GM12873 (cell line): Measurements from ENCODE around the gene PI4KA.
A peak's percentile ranks its signal among the peaks of the same experiment; 100 is the strongest.

Source experiments
- TF ChIP-seq, protein P1 (sequence below): IDR thresholded peaks from 2 replicates; pipeline ENCODE4 v1.5.1; 2012; ENCODE audit warnings: low read depth, mild to moderate bottlenecking, moderate library complexity, low read length, control low read depth; ENCODE audit not compliant: insufficient read depth; ENCODE audit errors: missing control alignments

Gene PI4KA

DNA sequence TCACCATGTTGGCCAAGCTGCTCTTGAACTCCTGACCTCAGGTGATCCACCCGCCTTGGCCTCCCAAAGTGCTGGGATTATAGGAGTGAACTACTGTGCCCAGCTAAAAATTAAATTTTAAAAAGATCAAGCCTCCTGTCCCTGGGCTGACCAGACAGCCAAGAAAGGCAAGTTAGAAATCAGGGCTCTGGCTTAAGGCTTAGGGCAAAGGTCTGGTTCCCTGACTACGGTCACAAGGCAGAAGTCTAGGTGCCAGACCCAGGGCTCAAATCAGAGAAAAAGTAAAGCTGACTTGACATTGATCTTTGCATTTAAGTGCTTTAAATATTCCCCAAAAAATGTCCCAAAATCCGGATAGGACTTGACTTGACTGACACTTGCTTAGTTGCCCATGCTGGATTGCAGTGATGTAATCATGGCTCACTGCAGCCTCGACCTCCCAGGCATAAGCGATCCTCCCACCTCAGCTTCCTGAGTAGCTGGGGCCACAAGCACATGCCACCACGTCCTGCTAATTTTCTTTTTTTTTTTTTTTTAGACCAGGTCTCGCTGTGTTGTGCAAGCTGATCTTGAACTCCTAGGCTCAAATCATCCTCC, 41.3 kb upstream of the PI4KA start:
- TF ChIP-seq, protein P1, sequence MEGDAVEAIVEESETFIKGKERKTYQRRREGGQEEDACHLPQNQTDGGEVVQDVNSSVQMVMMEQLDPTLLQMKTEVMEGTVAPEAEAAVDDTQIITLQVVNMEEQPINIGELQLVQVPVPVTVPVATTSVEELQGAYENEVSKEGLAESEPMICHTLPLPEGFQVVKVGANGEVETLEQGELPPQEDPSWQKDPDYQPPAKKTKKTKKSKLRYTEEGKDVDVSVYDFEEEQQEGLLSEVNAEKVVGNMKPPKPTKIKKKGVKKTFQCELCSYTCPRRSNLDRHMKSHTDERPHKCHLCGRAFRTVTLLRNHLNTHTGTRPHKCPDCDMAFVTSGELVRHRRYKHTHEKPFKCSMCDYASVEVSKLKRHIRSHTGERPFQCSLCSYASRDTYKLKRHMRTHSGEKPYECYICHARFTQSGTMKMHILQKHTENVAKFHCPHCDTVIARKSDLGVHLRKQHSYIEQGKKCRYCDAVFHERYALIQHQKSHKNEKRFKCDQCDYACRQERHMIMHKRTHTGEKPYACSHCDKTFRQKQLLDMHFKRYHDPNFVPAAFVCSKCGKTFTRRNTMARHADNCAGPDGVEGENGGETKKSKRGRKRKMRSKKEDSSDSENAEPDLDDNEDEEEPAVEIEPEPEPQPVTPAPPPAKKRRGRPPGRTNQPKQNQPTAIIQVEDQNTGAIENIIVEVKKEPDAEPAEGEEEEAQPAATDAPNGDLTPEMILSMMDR, result no peak

DNA sequence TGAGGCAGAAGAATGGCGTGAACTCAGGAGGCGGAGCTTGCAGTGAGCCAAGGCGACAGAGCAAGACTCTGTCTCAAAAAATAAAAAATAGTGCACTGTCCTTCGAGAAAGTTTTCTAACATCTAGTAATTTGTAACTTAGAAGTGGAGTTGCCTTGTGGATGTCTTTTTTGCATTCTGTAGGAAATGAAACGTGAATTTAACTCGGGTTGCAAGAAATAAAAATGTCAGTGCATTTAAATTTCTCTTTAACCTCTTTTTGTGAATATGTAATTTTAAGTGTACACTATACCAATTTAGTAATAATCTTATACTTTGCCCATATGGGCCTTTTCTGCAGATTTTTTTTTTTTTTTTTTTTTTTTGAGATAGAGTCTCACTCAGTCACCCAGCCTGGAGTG, 32.4 kb upstream of the PI4KA start:
- TF ChIP-seq, protein P1, result no peak

DNA sequence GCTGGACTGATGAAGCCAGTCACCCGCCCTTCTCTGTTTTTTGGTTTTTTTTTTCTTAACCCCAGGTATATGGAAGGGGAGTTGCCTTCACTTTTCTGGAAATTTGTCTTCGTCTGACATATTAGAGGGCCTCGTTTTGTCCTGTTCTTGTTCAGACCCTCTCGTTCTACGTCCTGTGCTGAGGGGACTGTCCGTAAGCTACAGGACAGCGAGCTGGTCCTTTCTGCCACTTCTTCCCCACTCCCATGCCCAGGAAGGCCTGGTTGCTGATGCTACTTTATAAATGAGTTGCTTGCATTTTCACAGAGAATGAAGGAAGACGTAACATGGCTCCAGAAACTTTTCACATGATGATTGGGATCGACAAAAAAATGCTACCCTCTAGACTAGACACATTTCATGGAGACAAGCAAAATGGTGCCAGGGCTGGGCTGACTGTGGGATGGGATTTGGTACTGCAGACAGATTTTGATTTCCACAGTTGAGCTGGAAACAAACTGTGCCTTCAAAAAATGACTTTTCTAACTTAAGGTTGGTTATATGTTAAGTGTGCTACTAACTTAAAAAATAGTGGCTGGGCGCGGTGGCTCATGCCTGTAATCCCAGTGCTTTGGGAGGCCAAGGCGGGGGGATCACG, 31.4 kb upstream of the PI4KA start:
- TF ChIP-seq, protein P1, result no peak

DNA sequence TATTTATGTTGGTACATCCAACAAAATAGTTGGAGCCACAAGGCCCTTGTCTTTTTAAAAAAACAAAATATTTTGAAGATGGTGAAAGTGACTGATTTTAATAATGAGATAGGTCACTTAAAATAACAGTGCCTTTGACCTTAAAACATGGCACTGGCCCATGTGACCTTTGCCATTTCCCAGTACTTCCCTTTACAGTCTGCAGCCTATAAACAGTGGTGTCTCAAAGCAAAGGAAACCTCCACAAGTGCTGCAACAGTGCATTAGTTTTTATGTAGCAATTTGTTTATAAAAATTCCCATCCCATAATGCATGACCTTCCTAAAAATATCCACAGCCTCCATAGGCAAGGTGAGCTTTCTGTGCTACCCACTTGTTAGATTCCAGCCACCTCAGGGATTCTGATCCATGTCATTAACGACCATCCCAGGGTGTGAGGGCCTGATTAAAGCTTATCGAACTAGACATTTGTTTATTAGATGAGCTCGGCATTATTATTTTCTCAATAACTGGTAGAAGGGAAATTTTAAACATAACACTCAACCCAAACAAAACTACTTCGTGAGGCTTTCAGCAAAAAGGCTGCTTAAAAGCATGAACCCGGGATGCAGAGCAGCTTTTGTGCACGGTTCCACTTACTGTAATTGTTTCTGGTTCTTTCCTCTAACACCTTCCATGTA, 30.6 kb upstream of the PI4KA start:
- TF ChIP-seq, protein P1, result no peak

DNA sequence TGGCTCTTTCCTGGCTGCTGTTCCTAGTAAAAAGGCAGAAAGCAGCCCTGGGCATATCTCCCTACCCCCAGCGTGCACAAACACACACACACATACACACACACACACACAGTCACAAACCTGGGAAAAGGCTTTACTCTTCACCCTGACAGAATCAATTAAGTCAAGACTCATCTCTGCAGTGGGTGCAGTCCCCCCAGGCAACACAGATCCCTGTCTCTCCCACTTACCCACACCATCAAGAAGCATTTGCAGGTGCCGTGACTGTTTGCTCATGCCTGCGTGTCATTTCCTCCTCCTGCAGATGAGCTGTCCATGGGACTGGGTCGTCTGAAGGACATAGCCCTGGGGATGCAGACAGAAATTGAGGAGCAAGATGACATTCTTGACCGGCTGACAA, 28.8 kb upstream of the PI4KA start:
- TF ChIP-seq, protein P1, result no peak

DNA sequence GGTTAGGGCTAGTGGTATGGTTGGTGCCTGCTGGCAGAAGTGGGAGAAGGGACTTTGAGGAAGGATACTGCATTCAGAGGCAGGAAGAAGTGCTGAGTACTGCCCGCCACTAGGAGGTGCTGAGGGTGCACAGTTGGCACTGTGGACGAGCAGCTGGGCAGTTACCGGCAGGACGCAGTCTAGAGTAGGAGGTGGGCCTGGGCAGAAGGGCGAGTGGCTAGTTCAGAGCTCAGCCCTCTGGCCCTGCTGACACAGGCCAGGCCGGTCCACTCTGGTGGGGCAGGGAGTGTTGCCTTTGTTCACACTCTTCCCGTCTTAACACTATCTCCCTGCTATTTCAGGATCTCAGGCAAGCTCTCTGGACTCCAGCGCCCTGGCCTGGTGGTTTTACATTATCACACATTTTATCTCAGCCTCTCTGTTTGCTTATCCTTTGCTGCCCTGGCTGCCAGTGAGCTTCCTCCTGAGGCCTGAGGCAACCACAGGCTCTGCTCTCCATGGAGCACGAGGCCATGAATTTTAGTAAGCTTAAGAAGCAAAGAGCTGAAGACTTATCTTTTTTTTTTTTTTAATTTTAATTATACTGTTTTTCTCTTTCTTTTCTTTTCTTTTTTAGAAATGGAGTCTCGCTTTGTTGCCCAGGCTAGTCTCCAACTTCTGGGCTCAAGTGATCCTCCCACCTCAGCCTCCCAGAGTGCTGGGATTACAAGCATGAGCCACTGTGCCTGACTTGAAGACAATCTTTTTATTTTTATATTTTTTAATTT, 27.1 kb upstream of the PI4KA start:
- TF ChIP-seq, protein P1, result peak; percentile 93
